ENCODE results near the gene TMEM108. TPM values are rescaled to one million over a fixed set of nuclear protein-coding genes. Genes with fewer than 3 reads are reported as not detected.
A peak's percentile ranks its signal among the peaks of the same experiment; 100 is the strongest.

TMEM108 gene
- total and polyA plus RNA-seq, 12 donors = 0.40 to 4.0 (median 1.5) TPM

- Histone ChIP-seq H3K4me3 (no peak overlapping the region), H3K27ac (peak overlapping the region in 2 of 10 donors; percentile 5 to 24), H3K9me3 (peaks cover 0 to 6% (median 0%) of the 10 kb centered on the region in 11 donors), H3K27me3 (no peaks in the 10 kb centered on the region), H3K4me1 (peaks cover 0 to 9% (median 0%) of the 10 kb centered on the region in 9 donors), H3K36me3 (no peaks in the 10 kb centered on the region)
- intact Hi-C loops (cut with DNase I) = no loop called here
- DNase-seq (no peak), ATAC-seq (peak in 3 of 8 donors; percentile 52 to 62 (median 55))
- no peak for TF ChIP-seq CTCF (IDR thresholded peaks at IDR 0.05)
These were observed 199.2 kb downstream of the TMEM108 start for GRCh38 chr3:133237380-133237779.

- DNase-seq (no peak), ATAC-seq (peak in 2 of 8 donors; percentile 41 to 71)
- no peak for TF ChIP-seq CTCF (IDR thresholded peaks at IDR 0.05)
- peaks cover 0 to 9% (median 0%) of the 10 kb centered on the region in 9 donors for H3K4me1 ChIP-seq
- H3K27me3 ChIP-seq = no peaks in the 10 kb centered on the region
- peak overlapping the region in 2 of 10 donors; percentile 5 to 24 for H3K27ac ChIP-seq
- intact Hi-C loops (cut with DNase I) = no loop called here
- no peak overlapping the region for H3K4me3 ChIP-seq
- 67 to 71% methylated on average over 3 of the region's 3 CpGs for WGBS, 2 donors
- H3K9me3 ChIP-seq = peaks cover 0 to 6% (median 0%) of the 10 kb centered on the region in 11 donors
- no peaks in the 10 kb centered on the region for H3K36me3 ChIP-seq
These were observed 199.8 kb downstream of the TMEM108 start for GRCh38 chr3:133238015-133238414.

GRCh38 chr3:133246119-133246518, 207.9 kb downstream of the TMEM108 start:
- H3K27ac ChIP-seq = no peak overlapping the region
- no peaks in the 10 kb centered on the region for H3K27me3 ChIP-seq
- H3K9me3 ChIP-seq = peaks cover 0 to 5% (median 0%) of the 10 kb centered on the region in 11 donors
- ATAC-seq (peak in 6 of 8 donors; percentile 53 to 84 (median 73)), DNase-seq (peak in 1 of 2 donors; percentile 14)
- TF ChIP-seq CTCF (IDR thresholded peaks at IDR 0.05) = no peak
- intact Hi-C loops (cut with DNase I) = no loop called here
- no peak overlapping the region for H3K4me3 ChIP-seq
- no peaks in the 10 kb centered on the region for H3K36me3 ChIP-seq
- WGBS, 2 donors = 87 to 100% methylated on average over 1 of the region's 1 CpG
- H3K4me1 ChIP-seq = peaks cover 0 to 25% (median 4%) of the 10 kb centered on the region in 9 donors

GRCh38 chr3:133246773-133247172, 208.6 kb downstream of the TMEM108 start:
- ATAC-seq (no peak), DNase-seq (no peak)
- peaks cover 0 to 25% (median 4%) of the 10 kb centered on the region in 9 donors for H3K4me1 ChIP-seq
- peaks cover 0 to 5% (median 0%) of the 10 kb centered on the region in 11 donors for H3K9me3 ChIP-seq
- H3K27me3 ChIP-seq = no peaks in the 10 kb centered on the region
- intact Hi-C loops (cut with DNase I) = no loop called here
- H3K36me3 ChIP-seq = no peaks in the 10 kb centered on the region
- no peak overlapping the region for H3K4me3 ChIP-seq
- no peak for TF ChIP-seq CTCF (IDR thresholded peaks at IDR 0.05)
- H3K27ac ChIP-seq = no peak overlapping the region
